Transverse colon (tissue), 4 donors: ENCODE measurements around the gene LMF1. TPM values are rescaled to one million over a fixed set of nuclear protein-coding genes. Genes with fewer than 3 reads are reported as not detected.

ENCODE experiments used
- DNase-seq: peaks from one replicate; pipeline ENCODE4 v3.0.0-alpha.2; 2019
- H3K27ac ChIP-seq, 4 donors: fragments of 200-600 bp; sonication (generic); 2 replicates each; pipeline ENCODE4 v1.5.1; 2016 to 2018; ENCODE audit warnings: inconsistent platforms in 4 of 4
- H3K27me3 ChIP-seq: fragments of 200-600 bp; sonication (generic); 2 replicates; pipeline ENCODE4 v1.5.1; 2017; ENCODE audit warnings: inconsistent platforms
- H3K36me3 ChIP-seq, 4 donors: fragments of 200-600 bp; sonication (generic); 2 replicates each; pipeline ENCODE4 v1.5.1; 2017 to 2019; ENCODE audit warnings: inconsistent platforms in 4 of 4
- H3K4me1 ChIP-seq, 4 donors: fragments of 200-600 bp; sonication (generic); 2 replicates each; pipeline ENCODE4 v1.5.1; 2017 to 2020; ENCODE audit warnings: inconsistent platforms in 4 of 4
- H3K4me3 ChIP-seq, 4 donors: fragments of 200-600 bp; sonication (generic); 1 replicate in 1 of 4; 2 replicates in 3 of 4; pipeline versions ENCODE4 v1.5.1 to v1.6.1; 2017 to 2019; ENCODE audit warnings: inconsistent platforms in 4 of 4
- H3K9me3 ChIP-seq, 2 donors: fragments of 200-600 bp; sonication (generic); 2 replicates each; pipeline ENCODE4 v1.5.1; 2017 to 2019; ENCODE audit warnings: inconsistent platforms in 2 of 2
- CTCF ChIP-seq, 5 experiments: fragments of 200-600 bp in 3 of 5; fragments of 450-650 bp in 2 of 5; sonication (generic) in 3 of 5; IDR thresholded peaks; 1 replicate in 2 of 5; 2 replicates in 3 of 5; pipeline ENCODE4 v1.5.1; 2016 to 2017; ENCODE audit warnings: antibody characterized with exemption in 5 of 5, inconsistent platforms in 3 of 5, mild to moderate bottlenecking in 2 of 5, moderate library complexity in 1 of 5
- EP300 ChIP-seq: sonication (generic); formaldehyde crosslinking; IDR thresholded peaks from one replicate; pipeline ENCODE4 v1.6.1; 2017; ENCODE audit warnings: antibody characterized with exemption, low read depth
- POLR2A ChIP-seq: fragments of 450-650 bp; IDR thresholded peaks from one replicate; pipeline ENCODE4 v1.6.1; 2016; ENCODE audit warnings: antibody characterized with exemption, mild to moderate bottlenecking, moderate library complexity
- POLR2AphosphoS5 ChIP-seq, 3 donors: sonication (generic); formaldehyde crosslinking; IDR thresholded peaks; one replicate each; pipeline ENCODE4 v1.6.1; 2016; ENCODE audit warnings: antibody characterized with exemption in 3 of 3
- WGBS, 2 donors: methylation state at CpG; one replicate each; pipeline ENCODE4 v1.1.5; 2018; ENCODE audit warnings: low coverage in 1 of 2; 5-methylcytosine and 5-hydroxymethylcytosine counted together
- in situ Hi-C, 4 donors: fragments of 200-750 bp; cut with MboI; loops; one replicate each; pipeline versions ENCODE4 v1.15.0 to v1.15.1; 2017; ENCODE audit warnings: low sequenced_read_pairs in 3 of 4, low pct_ligation_motif_present in 1 of 4, low pct_unique_long_range_greater_than_20kb in 1 of 4
- intact Hi-C: fragments of 100-400 bp; cut with DNase I; formaldehyde crosslinking; loops from one replicate; pipeline ENCODE4 v1.15.1; 2023; ENCODE audit warnings: low total_unique reads
- total RNA-seq, 4 donors: library from RNA; depleted of rRNA; stranded (reverse); fragments of >200 nt; gene quantifications; one replicate each; pipeline ENCODE4 v1.1.0, GENCODE V29; 2016

Gene LMF1
- total RNA-seq, 4 donors from 2014 or later = 15.9 to 34.8 (median 19.6) TPM

- DNase-seq = peak; percentile 42
- WGBS, 2 donors = 66% methylated on average over 41 of the region's 46 CpGs; no CpG with 5 or more reads in 1 of the 2 donors
- Histone ChIP-seq H3K27me3 (peaks cover 22% of the 10 kb centered on the region), H3K4me1 (peaks cover 0 to 6% (median 2%) of the 10 kb centered on the region in 4 donors), H3K36me3 (no peaks in the 10 kb centered on the region), H3K4me3 (no peak overlapping the region), H3K9me3 (no peaks in the 10 kb centered on the region), H3K27ac (no peak overlapping the region)
- intact Hi-C loops = no loop called here
- TF ChIP-seq POLR2A (no peak), POLR2AphosphoS5 (IDR thresholded peaks at IDR 0.05) (no peak), CTCF (IDR thresholded peaks at IDR 0.05) (no peak), EP300 (no peak)
- in situ Hi-C loops = no loop called here
Observed at GRCh38 chr16:1002399-1003166, 31.8 kb upstream of the LMF1 start.

DNA sequence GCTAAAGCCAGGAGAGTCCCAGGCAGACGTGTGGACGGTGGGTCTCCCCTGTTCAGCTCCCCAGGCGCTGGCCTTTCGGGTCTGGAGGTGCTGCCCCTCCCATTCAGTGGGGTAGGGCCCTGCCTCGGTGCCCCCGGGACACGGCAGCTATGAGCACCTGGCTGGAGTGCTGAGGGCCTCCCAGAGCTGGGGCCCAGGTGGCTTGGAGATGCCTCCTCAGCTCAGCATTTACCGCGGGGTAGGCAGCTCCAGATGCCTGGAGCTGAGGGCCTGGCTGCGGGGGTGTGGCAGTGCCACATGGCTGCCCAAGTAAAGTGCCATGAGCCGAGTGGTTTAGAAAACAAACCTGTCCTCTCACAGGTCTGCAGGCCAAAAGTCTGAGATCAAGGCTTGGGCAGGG is 30.3 kb upstream of the LMF1 start:
- H3K9me3 ChIP-seq = no peaks in the 10 kb centered on the region

GRCh38 chr16:1000608-1001007 is 29.8 kb upstream of the LMF1 start:
- WGBS, 2 donors = 89% methylated on average over 17 of the region's 17 CpGs; no CpG with 5 or more reads in 1 of the 2 donors
- intact Hi-C loops (no loop called here), in situ Hi-C loops (no loop called here)
- no peaks in the 10 kb centered on the region for H3K9me3 ChIP-seq
- H3K36me3 ChIP-seq = no peaks in the 10 kb centered on the region
- DNase-seq = no peak
- TF ChIP-seq POLR2A (no peak), CTCF (IDR thresholded peaks at IDR 0.05) (no peak), EP300 (no peak), POLR2AphosphoS5 (IDR thresholded peaks at IDR 0.05) (no peak)
- peaks cover 38% of the 10 kb centered on the region for H3K27me3 ChIP-seq
- H3K4me3 ChIP-seq = no peak overlapping the region
- no peak overlapping the region for H3K27ac ChIP-seq
- peaks cover 0 to 10% (median 4%) of the 10 kb centered on the region in 4 donors for H3K4me1 ChIP-seq

More for the DNA sequence above, 30.3 kb upstream of the LMF1 start:
- no peaks in the 10 kb centered on the region for H3K36me3 ChIP-seq
- TF ChIP-seq POLR2AphosphoS5 (IDR thresholded peaks at IDR 0.05) (no peak), CTCF (IDR thresholded peaks at IDR 0.05) (no peak), EP300 (no peak), POLR2A (no peak)
- in situ Hi-C loops (no loop called here), intact Hi-C loops (no loop called here)
- peaks cover 0 to 10% (median 4%) of the 10 kb centered on the region in 4 donors for H3K4me1 ChIP-seq
- no peak overlapping the region for H3K4me3 ChIP-seq
- H3K27ac ChIP-seq = no peak overlapping the region
- H3K27me3 ChIP-seq = peaks cover 37% of the 10 kb centered on the region
- 85% methylated on average over 5 of the region's 11 CpGs; no CpG with 5 or more reads in 1 of the 2 donors for WGBS, 2 donors
- DNase-seq = no peak

DNA sequence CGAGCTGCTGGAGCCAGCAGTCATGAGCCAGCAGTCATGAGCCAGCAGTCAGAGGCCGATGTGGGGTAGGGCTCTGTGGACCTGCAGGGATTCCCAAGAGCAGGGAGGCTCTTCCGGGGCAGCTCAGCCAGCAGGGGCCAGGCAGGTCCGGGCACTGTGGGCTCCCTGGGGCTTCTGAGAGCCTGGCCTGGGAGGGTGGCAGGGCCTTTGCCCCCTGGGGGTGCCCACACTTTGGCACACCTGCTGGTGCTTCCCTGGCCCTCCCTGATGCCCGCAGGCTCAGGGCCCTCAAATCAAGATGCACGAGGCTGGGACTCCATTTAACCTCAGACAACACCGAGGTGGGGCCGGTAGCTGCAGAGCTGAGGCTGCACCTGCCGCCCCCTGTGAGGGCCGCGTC is 28.9 kb upstream of the LMF1 start:
- no peaks in the 10 kb centered on the region for H3K36me3 ChIP-seq
- no peaks in the 10 kb centered on the region for H3K9me3 ChIP-seq
- in situ Hi-C loops = no loop called here
- H3K4me3 ChIP-seq = no peak overlapping the region
- intact Hi-C loops = no loop called here
- H3K4me1 ChIP-seq = peaks cover 0 to 10% (median 4%) of the 10 kb centered on the region in 4 donors
- WGBS, 2 donors = 85% methylated on average over 9 of the region's 11 CpGs; no CpG with 5 or more reads in 1 of the 2 donors
- H3K27me3 ChIP-seq = peaks cover 38% of the 10 kb centered on the region
- TF ChIP-seq POLR2A (no peak), POLR2AphosphoS5 (IDR thresholded peaks at IDR 0.05) (no peak), EP300 (no peak), CTCF (IDR thresholded peaks at IDR 0.05) (no peak)
- no peak for DNase-seq
- no peak overlapping the region for H3K27ac ChIP-seq
